H9 (cell line): ENCODE results near the gene WIPF1. TPM values are rescaled to one million over a fixed set of nuclear protein-coding genes. Genes with fewer than 3 reads are reported as not detected.
"Not testable (repeated sequence)": the region's sequence is repeated elsewhere in the genome, so short reads cannot be mapped to it uniquely, and the experiment has no call there.

Experiments
- DNase-seq: peaks from one replicate; pipeline ENCODE4 v3.0.0-alpha.2; 2017
- H2AFZ ChIP-seq: one replicate; pipeline ENCODE4 v1.6.1; 2013; ENCODE audit warnings: mild to moderate bottlenecking, low read length, control low read depth, moderate library complexity
- H2AK5ac ChIP-seq: 2 replicates; pipeline ENCODE4 v1.6.1; 2013; ENCODE audit warnings: low read length, control low read depth, mixed read lengths; ENCODE audit not compliant: insufficient read length
- H2BK120ac ChIP-seq: one replicate; pipeline ENCODE4 v1.6.1; 2013; ENCODE audit warnings: low read depth, mild to moderate bottlenecking, low read length, control low read depth, inconsistent platforms; ENCODE audit not compliant: poor library complexity, severe bottlenecking
- H2BK12ac ChIP-seq: 2 replicates; pipeline ENCODE4 v1.6.1; 2013; ENCODE audit warnings: low read length, control low read depth, mixed read lengths, low read depth; ENCODE audit not compliant: insufficient read length
- H2BK15ac ChIP-seq: 2 replicates; pipeline ENCODE4 v1.6.1; 2013; ENCODE audit warnings: low read depth, low read length, control low read depth
- H2BK20ac ChIP-seq: one replicate; pipeline ENCODE4 v1.6.1; 2013; ENCODE audit warnings: low read depth, mild to moderate bottlenecking, low read length, control low read depth, inconsistent platforms; ENCODE audit not compliant: poor library complexity, severe bottlenecking
- H2BK5ac ChIP-seq: 2 replicates; pipeline ENCODE4 v1.6.1; 2013; ENCODE audit warnings: low read length, control low read depth, mixed read lengths; ENCODE audit not compliant: insufficient read length
- H3K14ac ChIP-seq: 2 replicates; pipeline ENCODE4 v1.6.1; 2013; ENCODE audit warnings: low read length, control low read depth; ENCODE audit not compliant: insufficient read depth
- H3K18ac ChIP-seq: 2 replicates; pipeline ENCODE4 v1.6.1; 2013; ENCODE audit warnings: low read depth, mild to moderate bottlenecking, mixed read lengths, low read length, control low read depth; ENCODE audit not compliant: insufficient read length
- H3K23ac ChIP-seq: 2 replicates; pipeline ENCODE4 v1.6.1; 2013; ENCODE audit warnings: low read length, control low read depth, mixed read lengths, low read depth; ENCODE audit not compliant: insufficient read length
- H3K23me2 ChIP-seq: 2 replicates; pipeline ENCODE4 v1.6.1; 2013; ENCODE audit warnings: low read depth, mild to moderate bottlenecking, mixed read lengths, low read length, control low read depth; ENCODE audit not compliant: insufficient read length, poor library complexity, severe bottlenecking
- H3K27ac ChIP-seq: 2 replicates; pipeline ENCODE4 v1.5.1; 2013; ENCODE audit warnings: low read length, control low read depth, mixed read lengths, low read depth; ENCODE audit not compliant: insufficient read length
- H3K27me3 ChIP-seq: 2 replicates; pipeline ENCODE4 v1.6.1; 2013; ENCODE audit warnings: low read length, control low read depth, inconsistent platforms; ENCODE audit not compliant: insufficient read depth
- H3K4ac ChIP-seq: 2 replicates; pipeline ENCODE4 v1.6.1; 2013; ENCODE audit warnings: low read depth, mild to moderate bottlenecking, control low read depth, inconsistent platforms, low read length, moderate library complexity
- H3K4me1 ChIP-seq: 2 replicates; pipeline ENCODE4 v1.6.1; 2013; ENCODE audit warnings: low read length, control low read depth, inconsistent platforms; ENCODE audit not compliant: insufficient read depth
- H3K4me2 ChIP-seq: 2 replicates; pipeline ENCODE4 v1.6.1; 2013; ENCODE audit warnings: low read length, control low read depth, mixed read lengths; ENCODE audit not compliant: insufficient read length, insufficient read depth
- H3K56ac ChIP-seq: 2 replicates; pipeline ENCODE4 v1.6.1; 2013; ENCODE audit warnings: low read depth, mild to moderate bottlenecking, mixed read lengths, low read length, control low read depth; ENCODE audit not compliant: insufficient read length
- H3K79me1 ChIP-seq: 2 replicates; pipeline ENCODE4 v1.6.1; 2013; ENCODE audit warnings: low read depth, mild to moderate bottlenecking, moderate library complexity, low read length, control low read depth, inconsistent platforms; ENCODE audit not compliant: insufficient read depth, poor library complexity, severe bottlenecking
- H3K79me2 ChIP-seq: 2 replicates; pipeline ENCODE4 v1.6.1; 2013; ENCODE audit warnings: low read length, control low read depth, inconsistent platforms; ENCODE audit not compliant: insufficient read depth
- H3K9ac ChIP-seq: 2 replicates; pipeline ENCODE4 v1.6.1; 2013; ENCODE audit warnings: low read length, control low read depth, mixed read lengths; ENCODE audit not compliant: insufficient read length; ENCODE audit errors: extremely low read depth
- H3K9me3 ChIP-seq: one replicate; pipeline ENCODE4 v1.6.1; 2013; ENCODE audit warnings: low read depth, low read length, inconsistent platforms; ENCODE audit not compliant: control insufficient read depth
- H3T11ph ChIP-seq: one replicate; pipeline ENCODE4 v1.6.1; 2013; ENCODE audit warnings: mild to moderate bottlenecking, low read length, control low read depth, inconsistent platforms
- H4K20me1 ChIP-seq: one replicate; pipeline ENCODE4 v1.6.1; 2013; ENCODE audit not compliant: control insufficient read depth, insufficient read length, insufficient read depth
- H4K5ac ChIP-seq: 2 replicates; pipeline ENCODE4 v1.6.1; 2013; ENCODE audit warnings: low read depth, mild to moderate bottlenecking, mixed read lengths, low read length, control low read depth; ENCODE audit not compliant: insufficient read length
- H4K8ac ChIP-seq: replicated peaks from 2 replicates; pipeline ENCODE4 v1.6.1; 2013; ENCODE audit warnings: low read length, control low read depth, mixed read lengths, low read depth; ENCODE audit not compliant: insufficient read length
- H4K91ac ChIP-seq: 2 replicates; pipeline ENCODE4 v1.6.1; 2013; ENCODE audit warnings: low read depth, mild to moderate bottlenecking, moderate library complexity, mixed read lengths, low read length, control low read depth; ENCODE audit not compliant: insufficient read length
- H3K27ac Mint-ChIP-seq, 3 experiments: 2 replicates in 2 of 3; 3 replicates in 1 of 3; pipeline ENCODE4 v1.8.0; 2020 to 2021; ENCODE audit warnings: mixed read lengths in 3 of 3, mild to moderate bottlenecking in 1 of 3, moderate library complexity in 1 of 3
- H3K27me3 Mint-ChIP-seq: 2 replicates; pipeline ENCODE4 v1.8.0; 2021; ENCODE audit warnings: low read depth, mild to moderate bottlenecking, moderate library complexity, mixed read lengths
- H3K36me3 Mint-ChIP-seq, 3 experiments: 2 replicates in 2 of 3; 3 replicates in 1 of 3; pipeline ENCODE4 v1.8.0; 2020 to 2021; ENCODE audit warnings: low read depth in 3 of 3, mixed read lengths in 3 of 3; ENCODE audit not compliant: insufficient read depth in 1 of 3
- H3K4me1 Mint-ChIP-seq, 2 experiments: 2 replicates each; pipeline ENCODE4 v1.8.0; 2020; ENCODE audit warnings: mixed read lengths in 2 of 2
- H3K4me3 Mint-ChIP-seq, 2 experiments: 2 replicates in 1 of 2; 3 replicates in 1 of 2; pipeline ENCODE4 v1.8.0; 2020 to 2021; ENCODE audit warnings: mild to moderate bottlenecking in 2 of 2, mixed read lengths in 2 of 2, moderate library complexity in 1 of 2
- H3K9me3 Mint-ChIP-seq, 2 experiments: 2 replicates in 1 of 2; 3 replicates in 1 of 2; pipeline ENCODE4 v1.8.0; 2020; ENCODE audit warnings: mild to moderate bottlenecking in 2 of 2, mixed read lengths in 2 of 2, moderate library complexity in 1 of 2
- CTCF ChIP-seq: fragments of 200-600 bp; sonication (generic); conservative IDR thresholded peaks from 3 replicates; pipeline ENCODE4 v1.8.0; 2021; ENCODE audit warnings: antibody characterized with exemption, mild to moderate bottlenecking
- WGBS: extraction: QIAGEN DNeasy Blood & Tissue Kit; methylation state at CpG from one replicate; pipeline ENCODE4 v1.1.7; 2013; ENCODE audit warnings: missing lambda C conversion rate, low lambda C conversion rate, mixed read lengths; ENCODE audit not compliant: insufficient read length; ENCODE audit errors: extremely low coverage; 5-methylcytosine and 5-hydroxymethylcytosine counted together
- total RNA-seq: library from RNA; stranded (reverse); gene quantifications from 2 replicates; pipeline ENCODE4 v1.2.1, GENCODE V29; 2021

Gene WIPF1
- total RNA-seq, 1 experiment from 2014 or later: 5.1 TPM

GRCh38 chr2:174551697-174552096, 45.9 kb downstream of the WIPF1 start:
- WGBS: no CpG with 5 or more reads among the region's 4 CpGs
- Histone ChIP-seq H2BK5ac (no peak overlapping the region), H2AK5ac (no peak overlapping the region)

GRCh38 chr2:174548646-174549045, 49.0 kb downstream of the WIPF1 start:
- H3K79me1 ChIP-seq, H4K91ac ChIP-seq, H3K36me3 Mint-ChIP-seq, H3K27ac ChIP-seq, H3K56ac ChIP-seq, H3K23me2 ChIP-seq, H3K18ac ChIP-seq, H2BK15ac ChIP-seq, H2BK5ac ChIP-seq, H3K9ac ChIP-seq, H3K9me3 ChIP-seq, DNase-seq, H3K9me3 Mint-ChIP-seq, H3K27me3 ChIP-seq, H3K14ac ChIP-seq, H4K8ac ChIP-seq, H2AFZ ChIP-seq, H3K4me2 ChIP-seq, H3K4ac ChIP-seq, H2BK120ac ChIP-seq, H4K5ac ChIP-seq, H2BK12ac ChIP-seq, H3K27me3 Mint-ChIP-seq, H3K27ac Mint-ChIP-seq, H3K23ac ChIP-seq, H4K20me1 ChIP-seq, H2BK20ac ChIP-seq, H3K4me3 Mint-ChIP-seq, H3K4me1 ChIP-seq, H3T11ph ChIP-seq, H3K79me2 ChIP-seq, H2AK5ac ChIP-seq: not testable (repeated sequence)
- WGBS: no CpG with 5 or more reads among the region's 24 CpGs
- H3K4me1 Mint-ChIP-seq: peaks cover 10 to 11% of the 10 kb centered on the region in 2 experiments

More at GRCh38 chr2:174551697-174552096, 45.9 kb downstream of the WIPF1 start:
- Histone ChIP-seq H3K9me3 (no peaks in the 10 kb centered on the region), H4K20me1 (no peaks in the 10 kb centered on the region), H3K18ac (no peak overlapping the region), H3K79me2 (no peaks in the 10 kb centered on the region), H3K14ac (no peak overlapping the region), H3K4ac (no peak overlapping the region), H2AFZ (no peak overlapping the region), H3K4me1 (no peaks in the 10 kb centered on the region), H2BK15ac (no peak overlapping the region), H2BK20ac (no peak overlapping the region), H4K5ac (no peak overlapping the region), H2BK120ac (no peak overlapping the region), H3T11ph (no peak overlapping the region), H3K27ac (no peak overlapping the region), H3K23me2 (no peaks in the 10 kb centered on the region), H4K8ac (no peak overlapping the region), H3K27me3 (no peaks in the 10 kb centered on the region), H3K4me2 (no peak overlapping the region), H3K23ac (no peak overlapping the region), H3K79me1 (no peaks in the 10 kb centered on the region), H4K91ac (no peak overlapping the region), H3K56ac (no peak overlapping the region), H2BK12ac (no peak overlapping the region), H3K9ac (no peak overlapping the region)
- H3K4me3 Mint-ChIP-seq: no peak overlapping the region
- no peak for TF ChIP-seq CTCF
- H3K27ac Mint-ChIP-seq: no peak overlapping the region
- H3K36me3 Mint-ChIP-seq: peaks cover 2 to 7% (median 4%) of the 10 kb centered on the region in 3 experiments; a peak in 4 of 7 replicates
- no peak for DNase-seq
- peaks cover 8 to 11% of the 10 kb centered on the region in 2 experiments for H3K9me3 Mint-ChIP-seq
- no peaks in the 10 kb centered on the region; the same call in none of the 2 replicates for H3K27me3 Mint-ChIP-seq
- H3K4me1 Mint-ChIP-seq: peaks cover 6 to 8% of the 10 kb centered on the region in 2 experiments; a peak in 2 of 4 replicates
